DMS153 treated with DMSO at 0.1 percent for 48 hours (cell line): ENCODE results near the gene HOXA5.

Source experiments
- DNase-seq: peaks from one replicate; lab custom pipeline; 2025; ENCODE audit not compliant: unreplicated experiment; lab: John Stamatoyannopoulos, UW

The HOXA5 gene

GRCh38 chr7:27171637-27172314, 28.3 kb upstream of the HOXA5 start:
- peak; percentile 72 for DNase-seq

GRCh38 chr7:27171325-27171636, 27.8 kb upstream of the HOXA5 start:
- DNase-seq, result peak; percentile 59

GRCh38 chr7:27170426-27171324, 27.2 kb upstream of the HOXA5 start:
- peak; percentile 77 for DNase-seq

GRCh38 chr7:27169658-27170425, 26.4 kb upstream of the HOXA5 start:
- peak; percentile 81 for DNase-seq

- DNase-seq, result no peak
Observed at GRCh38 chr7:27168265-27168947, 24.9 kb upstream of the HOXA5 start.

GRCh38 chr7:27167916-27168264, 24.4 kb upstream of the HOXA5 start:
- DNase-seq, result no peak

GRCh38 chr7:27166531-27167505, 23.3 kb upstream of the HOXA5 start:
- no peak for DNase-seq

GRCh38 chr7:27165996-27166530, 22.6 kb upstream of the HOXA5 start:
- DNase-seq, result no peak

GRCh38 chr7:27165089-27165995, 21.9 kb upstream of the HOXA5 start, which contains the start of gene HOXA9:
HOXA9 (minus strand) TSS chr7:27165537; CDS start chr7:27165457, 80 bp downstream.
- DNase-seq, result no peak

GRCh38 chr7:27164367-27165088, 21.0 kb upstream of the HOXA5 start:
- DNase-seq, result no peak

GRCh38 chr7:27164045-27164366, 20.5 kb upstream of the HOXA5 start:
- DNase-seq, result no peak

GRCh38 chr7:27163288-27164044, 20.0 kb upstream of the HOXA5 start:
- DNase-seq, result no peak

GRCh38 chr7:27162561-27163287, 19.2 kb upstream of the HOXA5 start:
- DNase-seq, result no peak

- DNase-seq, result no peak
Observed at GRCh38 chr7:27161721-27162560, 18.5 kb upstream of the HOXA5 start.

GRCh38 chr7:27161214-27161720, 17.8 kb upstream of the HOXA5 start:
- DNase-seq, result no peak
